Measurements from ENCODE around the gene ELMOD1.

DNA sequence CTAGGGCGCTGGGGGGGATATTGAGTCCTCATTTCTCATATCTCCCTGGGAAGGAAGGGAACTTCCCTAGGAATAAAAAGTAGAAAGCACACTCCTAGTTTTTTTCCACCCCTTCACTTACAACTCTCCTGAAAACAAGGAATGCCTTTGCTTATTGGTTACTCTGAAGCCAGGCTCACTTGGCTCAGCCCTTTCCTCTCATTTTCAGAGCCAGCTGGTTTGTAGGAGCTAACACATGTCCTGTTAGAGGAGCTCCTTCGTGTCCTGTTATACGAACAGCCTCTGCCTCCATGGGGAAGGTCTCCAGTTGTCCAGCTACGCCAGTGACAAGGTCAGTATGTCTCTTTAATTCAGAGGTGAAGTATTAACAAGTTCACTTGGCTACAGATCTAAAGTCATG lies 43.0 kb upstream of the ELMOD1 start:
- TF ChIP-seq, protein P1, sequence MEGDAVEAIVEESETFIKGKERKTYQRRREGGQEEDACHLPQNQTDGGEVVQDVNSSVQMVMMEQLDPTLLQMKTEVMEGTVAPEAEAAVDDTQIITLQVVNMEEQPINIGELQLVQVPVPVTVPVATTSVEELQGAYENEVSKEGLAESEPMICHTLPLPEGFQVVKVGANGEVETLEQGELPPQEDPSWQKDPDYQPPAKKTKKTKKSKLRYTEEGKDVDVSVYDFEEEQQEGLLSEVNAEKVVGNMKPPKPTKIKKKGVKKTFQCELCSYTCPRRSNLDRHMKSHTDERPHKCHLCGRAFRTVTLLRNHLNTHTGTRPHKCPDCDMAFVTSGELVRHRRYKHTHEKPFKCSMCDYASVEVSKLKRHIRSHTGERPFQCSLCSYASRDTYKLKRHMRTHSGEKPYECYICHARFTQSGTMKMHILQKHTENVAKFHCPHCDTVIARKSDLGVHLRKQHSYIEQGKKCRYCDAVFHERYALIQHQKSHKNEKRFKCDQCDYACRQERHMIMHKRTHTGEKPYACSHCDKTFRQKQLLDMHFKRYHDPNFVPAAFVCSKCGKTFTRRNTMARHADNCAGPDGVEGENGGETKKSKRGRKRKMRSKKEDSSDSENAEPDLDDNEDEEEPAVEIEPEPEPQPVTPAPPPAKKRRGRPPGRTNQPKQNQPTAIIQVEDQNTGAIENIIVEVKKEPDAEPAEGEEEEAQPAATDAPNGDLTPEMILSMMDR (IDR thresholded peaks at IDR 0.05; ENCODE audit: insufficient read depth, low read length, poor library complexity, severe bottlenecking) = no peak
- TF ChIP-seq EZH2phosphoT487 (conservative IDR thresholded peaks at IDR 0.05; ENCODE audit: low read length) = no peak

All from SU-DHL-6 (cell line).